ENCODE results near the gene SNX5. TPM values are rescaled to one million over a fixed set of nuclear protein-coding genes. Genes with fewer than 3 reads are reported as not detected.

Gene SNX5
- total and polyA plus RNA-seq, 2 of the 13 experiments (the other 11 are each of a cell fraction or from before 2014, with no cell fraction given) = 664 to 1,040 TPM

DNA sequence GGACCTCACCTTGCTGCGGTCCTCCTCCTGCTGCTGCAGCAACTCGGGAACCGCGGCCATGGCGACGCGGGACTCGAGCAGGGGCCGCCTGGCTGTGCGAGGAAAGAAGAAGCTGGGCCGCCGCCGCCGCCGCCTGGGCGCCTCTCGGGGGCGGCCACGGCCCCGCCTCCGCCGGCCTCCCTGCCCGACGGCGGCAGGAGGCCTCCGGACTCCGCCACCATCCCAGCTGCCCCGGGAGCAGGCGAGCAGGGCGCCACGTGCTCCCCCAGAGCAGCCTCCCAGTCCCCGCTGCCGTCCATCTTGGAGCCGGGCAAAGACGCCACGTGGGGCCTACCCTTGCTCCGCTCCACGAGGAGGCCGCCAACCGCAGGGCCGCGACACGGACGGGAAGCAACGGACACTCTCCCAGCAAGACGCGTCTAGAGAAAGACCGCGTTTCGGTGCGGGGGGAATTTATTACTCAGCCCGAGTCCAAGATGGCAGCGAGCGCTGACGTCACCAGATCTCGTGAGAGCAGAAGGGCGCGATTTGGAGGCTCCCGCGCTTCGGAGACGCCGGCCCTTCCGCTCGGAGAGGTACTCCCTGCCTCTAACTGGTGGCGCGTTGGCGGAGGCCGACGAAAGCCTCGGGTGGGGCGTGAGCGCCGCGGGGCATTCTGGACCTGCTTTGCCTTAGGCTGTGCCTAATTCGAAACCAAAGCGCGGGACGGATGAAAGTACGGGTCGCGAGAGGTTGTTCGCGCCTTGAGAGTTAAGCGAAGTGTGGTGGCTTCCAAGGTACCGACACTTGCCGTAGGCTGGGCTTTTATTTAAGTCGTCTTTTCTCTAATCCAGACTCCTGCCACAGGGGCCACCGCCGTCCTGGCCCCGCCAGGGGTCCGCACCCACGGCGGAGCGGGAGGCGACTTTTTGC is at the start of gene SNX5, which contains the start of gene MGME1 (continued):
- TF ChIP-seq ARID2 (CRISPR knock-in tag; IDR thresholded peaks at IDR 0.05; ENCODE audit: borderline replicate concordance) (peak; percentile 97), ZNF510 (CRISPR knock-in tag; IDR thresholded peaks at IDR 0.05; ENCODE audit: low read depth) (no peak), DNMT3B (CRISPR knock-in tag; conservative IDR thresholded peaks at IDR 0.05) (peak; percentile 98), HMG20A (CRISPR knock-in tag; IDR thresholded peaks at IDR 0.05; ENCODE audit: borderline replicate concordance) (no peak), JUND (CRISPR knock-in tag; IDR thresholded peaks at IDR 0.05) (peak; percentile 91), ZNF142 (CRISPR knock-in tag; IDR thresholded peaks at IDR 0.05) (peak; percentile 90), ZBTB3 (CRISPR knock-in tag; IDR thresholded peaks at IDR 0.05; ENCODE audit: borderline replicate concordance, low read depth) (no peak; the same call in 1 of the 2 replicates), NFE2 (CRISPR knock-in tag; IDR thresholded peaks at IDR 0.05) (no peak), ZNF678 (CRISPR knock-in tag; IDR thresholded peaks at IDR 0.05) (peak; percentile 22; the same call in 1 of the 2 replicates), ZNF720 (CRISPR knock-in tag; IDR thresholded peaks at IDR 0.05) (peak; percentile 67; the same call in 1 of the 2 replicates), ZNF670 (CRISPR knock-in tag; IDR thresholded peaks at IDR 0.05; ENCODE audit: borderline replicate concordance) (peak; percentile 96; the same call in 1 of the 2 replicates), ISL2 (CRISPR knock-in tag; IDR thresholded peaks at IDR 0.05) (peak; percentile 91), NCOA5 (CRISPR knock-in tag; IDR thresholded peaks at IDR 0.05) (no peak), SIX1 (CRISPR knock-in tag; IDR thresholded peaks at IDR 0.05; ENCODE audit: borderline replicate concordance) (peak; percentile 15), ZSCAN30 (CRISPR knock-in tag; IDR thresholded peaks at IDR 0.05) (peak; percentile 87), MED1 (CRISPR knock-in tag; IDR thresholded peaks at IDR 0.05) (peak; percentile 97), NFRKB (IDR thresholded peaks at IDR 0.05) (peak; percentile 99), CENPX (CRISPR knock-in tag; IDR thresholded peaks at IDR 0.05) (no peak), CHD2 (IDR thresholded peaks at IDR 0.05; ENCODE audit: low read depth, low read length) (peak; percentile 99), HNRNPK (IDR thresholded peaks at IDR 0.05; ENCODE audit: low read depth, low read length, poor library complexity, severe bottlenecking) (peak; percentile 60)
- TF ChIP-seq, protein P1, sequence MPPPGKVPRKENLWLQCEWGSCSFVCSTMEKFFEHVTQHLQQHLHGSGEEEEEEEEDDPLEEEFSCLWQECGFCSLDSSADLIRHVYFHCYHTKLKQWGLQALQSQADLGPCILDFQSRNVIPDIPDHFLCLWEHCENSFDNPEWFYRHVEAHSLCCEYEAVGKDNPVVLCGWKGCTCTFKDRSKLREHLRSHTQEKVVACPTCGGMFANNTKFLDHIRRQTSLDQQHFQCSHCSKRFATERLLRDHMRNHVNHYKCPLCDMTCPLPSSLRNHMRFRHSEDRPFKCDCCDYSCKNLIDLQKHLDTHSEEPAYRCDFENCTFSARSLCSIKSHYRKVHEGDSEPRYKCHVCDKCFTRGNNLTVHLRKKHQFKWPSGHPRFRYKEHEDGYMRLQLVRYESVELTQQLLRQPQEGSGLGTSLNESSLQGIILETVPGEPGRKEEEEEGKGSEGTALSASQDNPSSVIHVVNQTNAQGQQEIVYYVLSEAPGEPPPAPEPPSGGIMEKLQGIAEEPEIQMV (CRISPR knock-in tag; IDR thresholded peaks at IDR 0.05; ENCODE audit: low read depth) = no peak
- TF ChIP-seq, protein P2, sequence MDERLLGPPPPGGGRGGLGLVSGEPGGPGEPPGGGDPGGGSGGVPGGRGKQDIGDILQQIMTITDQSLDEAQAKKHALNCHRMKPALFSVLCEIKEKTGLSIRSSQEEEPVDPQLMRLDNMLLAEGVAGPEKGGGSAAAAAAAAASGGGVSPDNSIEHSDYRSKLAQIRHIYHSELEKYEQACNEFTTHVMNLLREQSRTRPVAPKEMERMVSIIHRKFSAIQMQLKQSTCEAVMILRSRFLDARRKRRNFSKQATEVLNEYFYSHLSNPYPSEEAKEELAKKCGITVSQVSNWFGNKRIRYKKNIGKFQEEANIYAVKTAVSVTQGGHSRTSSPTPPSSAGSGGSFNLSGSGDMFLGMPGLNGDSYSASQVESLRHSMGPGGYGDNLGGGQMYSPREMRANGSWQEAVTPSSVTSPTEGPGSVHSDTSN (CRISPR knock-in tag; IDR thresholded peaks at IDR 0.05) = no peak
